ENCODE results near the gene CD68. TPM values are rescaled to one million over a fixed set of nuclear protein-coding genes. Genes with fewer than 3 reads are reported as not detected.

The CD68 gene
- total RNA-seq, 1 experiment from 2014 or later: 1.8 TPM

- H3K36me3 ChIP-seq (ENCODE audit: insufficient read depth, low read length, poor library complexity, severe bottlenecking): peaks cover 38% of the 10 kb centered on the region
- peaks cover 23% of the 10 kb centered on the region for H3K4me1 ChIP-seq (ENCODE audit: insufficient read depth, low read length, poor library complexity, severe bottlenecking)
- ChIA-PET CTCF (interaction anchor here (0.7 kb wide), 1 partner anchor 271 kb away, joined by 4 read pairs; no protein-coding TSS in a partner anchor), POLR2A (ENCODE audit: low non-redundant PET) (no interaction called here)
- no TSS peak for BruUV-seq (replicated peaks)
- H3K27ac ChIP-seq (ENCODE audit: low read depth, low read length, poor library complexity, severe bottlenecking): no peak overlapping the region
- H3K27me3 ChIP-seq (replicated peaks; ENCODE audit: insufficient read depth, low read depth, low read length, poor library complexity): no peaks in the 10 kb centered on the region
- intact Hi-C loops (cut with micrococcal nuclease; ENCODE audit: unreplicated experiment): no loop called here
- DNase-seq (ENCODE audit: low spot score): no peak
- H3K4me3 ChIP-seq (ENCODE audit: low read depth, low read length, poor library complexity, severe bottlenecking): peak overlapping the region; percentile 90
- TF ChIP-seq CTCF (conservative IDR thresholded peaks at IDR 0.05; ENCODE audit: low read depth, low read length): no peak
- no peaks in the 10 kb centered on the region for H3K9me3 ChIP-seq (ENCODE audit: low read depth, low read length, poor library complexity, severe bottlenecking)
Measured at GRCh38 chr17:7563115-7563869, 16.1 kb upstream of the CD68 start.

GRCh38 chr17:7569571-7569970, 9.9 kb upstream of the CD68 start:
- TF ChIP-seq EZH2 (IDR thresholded peaks at IDR 0.05; ENCODE audit: borderline replicate concordance, low read depth, low read length, poor library complexity, severe bottlenecking) (no peak), CTCF (conservative IDR thresholded peaks at IDR 0.05; ENCODE audit: low read depth, low read length) (no peak)
- no peak for DNase-seq (ENCODE audit: low spot score)
- H3K9me3 ChIP-seq (ENCODE audit: low read depth, low read length, poor library complexity, severe bottlenecking): no peaks in the 10 kb centered on the region
- POLR2A ChIA-PET (ENCODE audit: low non-redundant PET): interaction anchor here (0.7 kb wide), 1 partner anchor 333 kb away, joined by 4 read pairs; no protein-coding TSS in a partner anchor
- H3K27me3 ChIP-seq (replicated peaks; ENCODE audit: insufficient read depth, low read depth, low read length, poor library complexity): no peaks in the 10 kb centered on the region
- intact Hi-C loops (cut with micrococcal nuclease; ENCODE audit: unreplicated experiment): no loop called here
- H3K36me3 ChIP-seq (ENCODE audit: insufficient read depth, low read length, poor library complexity, severe bottlenecking): peaks cover 64% of the 10 kb centered on the region
- no peak overlapping the region for H3K27ac ChIP-seq (ENCODE audit: low read depth, low read length, poor library complexity, severe bottlenecking)
- CTCF ChIA-PET: no interaction called here
- H3K4me3 ChIP-seq (ENCODE audit: low read depth, low read length, poor library complexity, severe bottlenecking): no peak overlapping the region
- BruUV-seq (replicated peaks): no TSS peak
- H3K4me1 ChIP-seq (ENCODE audit: insufficient read depth, low read length, poor library complexity, severe bottlenecking): peaks cover 1% of the 10 kb centered on the region

GRCh38 chr17:7570351-7570750, 9.1 kb upstream of the CD68 start:
- Histone ChIP-seq H3K27me3 (replicated peaks; ENCODE audit: insufficient read depth, low read depth, low read length, poor library complexity) (no peaks in the 10 kb centered on the region), H3K27ac (ENCODE audit: low read depth, low read length, poor library complexity, severe bottlenecking) (no peak overlapping the region), H3K9me3 (ENCODE audit: low read depth, low read length, poor library complexity, severe bottlenecking) (no peaks in the 10 kb centered on the region), H3K4me3 (ENCODE audit: low read depth, low read length, poor library complexity, severe bottlenecking) (no peak overlapping the region), H3K36me3 (ENCODE audit: insufficient read depth, low read length, poor library complexity, severe bottlenecking) (peaks cover 64% of the 10 kb centered on the region), H3K4me1 (ENCODE audit: insufficient read depth, low read length, poor library complexity, severe bottlenecking) (peaks cover 9% of the 10 kb centered on the region)
- intact Hi-C loops (cut with micrococcal nuclease; ENCODE audit: unreplicated experiment): no loop called here
- no TSS peak for BruUV-seq (replicated peaks)
- no peak for DNase-seq (ENCODE audit: low spot score)
- CTCF ChIA-PET: no interaction called here
- POLR2A ChIA-PET (ENCODE audit: low non-redundant PET): no interaction called here
- no peak for TF ChIP-seq CTCF (conservative IDR thresholded peaks at IDR 0.05; ENCODE audit: low read depth, low read length)
- TF ChIP-seq EZH2 (IDR thresholded peaks at IDR 0.05; ENCODE audit: borderline replicate concordance, low read depth, low read length, poor library complexity, severe bottlenecking): no peak
